Activated effector memory CD4-positive, alpha-beta T cell treated with Interleukin-2 at 50 U/mL for 16 hours (primary cell): ENCODE data around the gene ZNF862.
"Not testable (repeated sequence)": the region's sequence is repeated elsewhere in the genome, so short reads cannot be mapped to it uniquely, and the experiment has no call there.

Source experiments
- DNase-seq: peaks from one replicate; pipeline ENCODE4 v3.0.0-alpha.2; 2020

ZNF862 gene

GRCh38 chr7:149825567-149826343 lies 12.4 kb upstream of the ZNF862 start:
- no peak for DNase-seq

GRCh38 chr7:149826344-149827088 lies 11.7 kb upstream of the ZNF862 start:
- no peak for DNase-seq

- DNase-seq: no peak
Measured at GRCh38 chr7:149827089-149827981, 10.8 kb upstream of the ZNF862 start.

DNA sequence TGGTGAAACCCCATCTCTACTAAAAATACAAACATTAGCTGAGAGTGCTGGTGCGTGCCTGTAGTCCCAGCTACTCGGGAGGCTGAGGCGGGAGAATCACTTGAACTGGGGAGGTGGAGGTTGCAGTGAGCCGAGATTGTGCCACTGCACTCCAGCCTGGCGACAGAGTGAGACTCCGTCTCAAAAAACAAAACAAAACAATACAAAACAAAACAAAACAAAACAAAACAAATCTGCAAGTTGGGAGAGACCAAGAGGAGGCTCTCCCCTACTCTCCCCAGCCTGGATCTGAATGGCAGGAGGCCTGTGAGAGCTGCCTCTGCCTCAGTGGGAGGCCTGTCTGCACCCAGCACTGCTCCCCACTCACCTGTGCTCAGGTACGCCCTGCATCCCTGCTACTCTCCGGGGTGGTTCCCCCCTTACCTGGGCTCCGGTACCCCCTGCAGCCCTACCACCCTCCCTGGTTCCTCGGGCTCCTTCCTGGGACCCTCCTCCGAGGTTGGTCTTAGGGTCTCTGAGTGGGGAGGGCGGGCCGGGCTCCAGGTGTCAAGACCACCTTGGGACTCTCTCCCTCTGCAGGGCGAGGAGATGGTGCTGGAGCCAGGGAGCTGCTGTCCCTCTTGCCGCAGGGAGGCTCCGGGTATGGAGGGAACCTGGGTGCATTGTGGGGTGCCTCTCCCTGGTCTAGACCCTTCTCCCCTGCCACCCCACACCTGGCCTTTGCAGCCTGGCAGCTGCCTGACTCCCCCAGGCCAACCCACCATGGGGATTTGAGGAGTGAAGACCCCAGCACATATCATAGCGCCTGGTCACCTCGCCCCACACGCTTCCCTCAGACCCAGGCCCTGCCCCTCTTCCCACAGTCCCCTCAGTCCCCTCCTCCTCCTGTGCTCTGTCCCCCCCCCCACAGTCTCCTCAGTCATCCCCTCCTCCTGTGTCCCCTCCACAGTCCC lies 9.5 kb upstream of the ZNF862 start:
- DNase-seq: no peak

GRCh38 chr7:149830527-149830926 lies 7.6 kb upstream of the ZNF862 start:
- DNase-seq: not testable (repeated sequence)

DNA sequence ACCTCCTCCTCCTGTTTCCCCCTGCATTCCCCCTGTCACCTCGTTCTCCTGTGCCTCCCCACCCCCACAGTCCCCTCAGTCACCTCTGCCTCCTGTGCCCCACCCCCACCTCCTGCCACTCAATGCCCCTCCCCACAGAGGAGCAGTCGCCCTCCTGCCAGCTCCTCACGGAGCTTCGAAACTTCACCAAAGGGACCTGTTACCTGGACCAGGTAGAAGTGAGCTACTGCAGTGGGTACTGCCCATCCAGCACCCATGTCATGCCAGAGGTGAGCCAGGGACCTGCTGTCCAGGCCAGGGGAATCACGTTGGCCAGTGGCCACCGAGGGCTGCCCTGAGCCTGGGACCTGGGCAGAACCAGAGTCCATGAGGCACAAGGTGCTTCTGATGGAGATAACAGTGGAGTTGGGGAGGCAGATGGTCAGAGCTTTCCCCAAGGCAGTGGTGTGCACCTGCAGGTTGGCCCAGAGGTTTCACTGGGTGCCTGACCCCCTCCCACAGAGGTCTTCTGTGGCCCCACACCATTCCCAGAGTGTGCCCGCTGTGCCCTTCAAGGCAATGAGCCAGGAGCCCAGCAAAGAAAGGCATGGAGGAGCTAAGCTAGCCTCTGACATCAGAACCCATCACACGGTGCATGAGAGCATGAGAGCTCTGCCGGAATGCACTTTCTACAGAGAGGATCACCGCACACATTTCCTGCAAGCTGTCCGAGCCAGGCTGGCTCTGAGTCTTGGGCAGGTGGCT lies 7.0 kb upstream of the ZNF862 start:
- DNase-seq: no peak

DNA sequence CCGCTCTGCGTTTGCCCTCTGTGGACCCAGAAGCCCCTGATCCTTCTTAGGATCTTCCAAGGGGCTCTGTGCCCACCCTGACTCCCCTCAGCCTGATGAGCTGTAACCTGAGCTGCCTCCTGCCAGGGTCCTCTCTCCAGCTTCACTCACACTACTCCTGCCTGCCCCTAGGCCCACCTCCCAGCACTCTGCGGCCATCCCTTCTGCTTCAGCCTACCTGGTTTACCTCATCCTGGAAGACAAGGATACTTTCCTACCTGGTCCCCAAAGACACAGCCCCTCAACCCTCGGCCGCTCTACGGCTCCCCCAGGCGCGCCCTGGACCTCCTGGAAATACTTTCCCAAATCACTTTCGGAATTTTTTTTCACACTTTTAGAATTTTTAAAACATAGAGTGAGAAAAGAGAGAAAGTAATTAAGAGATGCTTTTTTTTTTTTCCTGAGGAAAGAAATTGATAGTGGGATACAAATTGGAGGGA lies 6.4 kb upstream of the ZNF862 start:
- no peak for DNase-seq

GRCh38 chr7:149832332-149833041 lies 5.7 kb upstream of the ZNF862 start:
- DNase-seq: no peak

DNA sequence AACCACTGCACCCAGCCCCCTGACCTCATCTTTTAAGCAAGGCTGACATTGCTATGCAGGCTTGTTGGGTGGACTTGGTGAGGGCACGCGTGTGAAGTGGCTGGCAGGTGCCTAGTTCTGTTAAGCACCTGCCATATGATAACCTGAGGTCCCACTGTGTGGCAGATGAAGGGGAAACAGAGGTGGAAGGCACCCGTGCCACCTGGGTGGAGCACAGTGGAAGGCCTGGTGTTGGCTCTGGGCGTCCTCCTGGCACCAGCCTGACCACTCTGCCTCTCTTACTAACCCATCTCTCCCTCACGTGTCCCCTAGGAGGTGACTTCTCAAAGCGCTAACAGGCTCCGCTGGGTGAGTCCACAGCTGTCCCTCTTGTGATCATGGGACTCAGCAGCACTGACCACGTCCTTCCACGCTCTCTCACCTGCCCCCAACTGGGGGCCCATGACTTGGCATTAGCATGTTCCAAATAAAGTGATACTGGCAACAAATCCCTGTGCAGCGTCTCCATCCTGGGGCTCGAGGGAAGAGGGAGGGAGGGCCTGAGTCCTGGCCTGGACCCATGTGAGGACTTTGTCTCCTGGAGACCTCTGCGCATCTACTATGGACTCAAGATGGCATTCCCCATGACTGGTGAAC lies 4.6 kb upstream of the ZNF862 start:
- no peak for DNase-seq

DNA sequence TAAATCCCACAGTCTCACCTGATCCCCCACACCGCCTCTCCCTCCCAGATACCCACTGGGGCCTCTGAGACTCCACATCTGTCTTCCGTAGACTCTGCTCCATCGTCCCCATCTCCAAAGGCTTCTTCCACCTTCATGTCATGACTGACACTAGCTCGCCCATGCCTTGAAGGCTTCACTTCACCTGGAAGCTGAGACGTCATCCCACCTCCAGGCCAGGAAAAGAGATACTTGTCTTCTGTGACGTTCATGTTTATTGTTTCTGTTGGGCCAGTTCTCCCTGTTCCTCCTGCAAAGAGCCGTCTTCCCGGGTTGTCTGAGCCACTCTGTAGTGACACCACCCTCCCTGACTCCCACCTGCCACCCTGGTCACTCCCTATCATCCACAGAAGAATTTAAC lies 3.6 kb upstream of the ZNF862 start:
- DNase-seq: no peak

GRCh38 chr7:149836434-149836833 lies 1.7 kb upstream of the ZNF862 start:
- no peak for DNase-seq

- no peak for DNase-seq
Measured at GRCh38 chr7:149837564-149838223, 481 bp upstream of the ZNF862 start.

DNA sequence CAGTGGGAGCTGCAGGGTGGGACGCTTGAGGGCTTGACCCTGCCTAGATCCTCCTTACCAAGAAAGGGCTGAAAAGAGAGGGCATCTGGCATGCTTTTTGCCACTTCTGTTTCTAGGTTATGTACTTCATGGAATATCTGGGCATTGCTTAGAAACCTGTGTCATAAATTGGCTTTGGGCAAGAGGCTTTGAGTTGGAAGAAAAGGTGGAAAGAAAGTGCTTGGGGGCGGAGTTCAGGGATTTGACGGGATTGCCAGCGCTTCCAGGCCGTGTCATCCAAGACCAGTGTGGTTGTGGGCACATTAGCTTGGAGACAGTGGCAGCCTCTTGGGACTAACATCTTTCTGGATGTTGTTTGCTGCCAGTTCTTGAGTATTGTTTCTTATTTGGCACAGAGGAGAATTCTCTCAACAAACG lies 825 bp downstream of the ZNF862 start:
- no peak for DNase-seq

DNA sequence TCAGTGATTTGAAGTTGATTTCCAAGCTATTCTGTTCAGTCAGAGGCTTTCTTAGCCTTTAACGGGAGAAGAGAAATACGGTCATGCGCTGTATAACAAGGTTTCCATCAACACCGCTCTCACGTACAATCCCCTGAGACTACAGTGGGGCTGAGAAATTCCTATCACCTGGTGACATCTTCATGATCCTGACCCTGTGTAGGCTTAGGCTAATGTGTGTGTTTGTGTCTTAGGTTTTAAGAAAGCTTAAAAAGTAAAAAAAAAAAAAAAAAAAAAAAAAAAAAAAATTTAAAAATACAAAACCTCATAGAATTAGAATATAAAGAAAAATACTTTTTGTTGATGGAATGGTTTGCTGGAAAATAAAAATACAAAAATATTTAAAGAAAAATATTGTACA lies 1.8 kb downstream of the ZNF862 start:
- DNase-seq: no peak

GRCh38 chr7:149843566-149843965 lies 5.4 kb downstream of the ZNF862 start:
- no peak for DNase-seq

GRCh38 chr7:149844445-149844844 lies 6.3 kb downstream of the ZNF862 start:
- no peak for DNase-seq

DNA sequence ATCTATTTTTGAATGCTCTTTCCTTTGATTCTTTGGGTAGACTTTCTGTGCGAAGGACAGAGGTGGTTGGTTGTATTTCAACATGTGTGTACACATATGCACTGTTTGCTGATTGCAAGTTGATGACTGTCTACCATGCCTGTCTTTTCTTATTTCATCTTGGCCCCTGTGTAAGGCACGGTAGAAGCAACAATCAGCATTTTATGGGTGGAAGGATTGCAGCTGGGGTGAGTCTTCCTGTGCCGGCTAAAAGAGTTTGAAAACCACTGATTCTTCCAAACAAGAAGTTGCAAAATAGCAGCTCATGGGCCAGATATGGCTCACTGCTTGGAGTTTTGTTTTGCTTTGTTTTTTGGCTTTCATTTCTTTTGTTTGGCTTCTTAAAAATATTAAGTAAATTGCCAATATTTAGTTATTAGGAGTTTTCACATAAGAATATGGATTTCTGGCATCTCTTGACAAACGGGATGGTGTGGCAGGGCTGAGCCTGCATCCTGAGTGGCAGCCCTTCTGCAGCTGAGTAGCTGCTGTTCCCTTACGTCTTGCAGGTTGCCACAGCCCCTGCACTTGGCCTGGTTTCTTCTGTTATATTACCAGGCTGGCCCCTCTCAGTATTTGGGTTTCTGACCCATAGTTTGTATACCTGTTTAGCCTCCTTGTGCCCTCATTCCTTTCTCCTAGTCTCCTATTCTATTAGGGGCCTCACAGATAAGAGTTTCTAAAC lies 7.2 kb downstream of the ZNF862 start:
- DNase-seq: no peak

DNA sequence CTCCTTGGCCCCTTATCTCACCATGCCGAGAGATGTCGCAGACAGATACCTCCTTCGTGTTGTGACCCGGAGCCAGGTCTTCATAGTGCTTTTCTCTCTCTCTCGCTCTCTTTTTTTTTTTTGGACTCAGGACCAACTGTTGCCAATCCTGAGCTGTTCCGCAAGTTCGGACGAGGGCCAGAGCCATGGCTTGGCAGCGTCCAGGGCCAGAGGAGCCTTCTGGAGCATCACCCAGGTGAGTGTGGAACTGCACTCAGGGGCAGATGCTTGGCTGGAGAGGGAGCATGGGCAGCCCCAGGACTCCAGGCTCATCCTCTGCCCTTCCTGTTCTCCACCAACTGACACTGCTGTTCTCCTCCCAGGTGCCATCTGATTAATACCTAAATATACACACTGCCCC lies 7.8 kb downstream of the ZNF862 start:
- DNase-seq: no peak
